Measurements from ENCODE around the gene NFAM1. TPM values are rescaled to one million over a fixed set of nuclear protein-coding genes. Genes with fewer than 3 reads are reported as not detected.

NFAM1 gene
- total RNA-seq, 1 donor from 2014 or later: not detected

DNA sequence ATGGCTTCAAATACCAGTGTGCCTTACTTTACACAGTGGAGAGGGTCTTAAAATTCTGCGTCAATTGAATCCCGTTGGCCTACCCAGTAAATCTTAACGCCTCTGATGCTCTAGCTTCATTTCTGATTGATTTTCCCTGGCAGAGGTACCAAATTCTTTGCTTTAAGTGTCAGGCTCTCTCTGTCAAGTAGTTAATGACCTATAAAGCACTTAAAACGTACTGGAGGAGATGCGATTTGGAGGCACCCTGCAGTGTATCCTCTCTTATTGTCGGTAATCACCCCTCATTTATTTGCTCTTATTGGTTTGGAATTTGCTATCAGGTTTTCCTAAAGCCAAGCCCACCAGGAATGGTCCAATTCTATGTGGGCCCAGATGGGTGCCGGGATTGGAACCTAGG lies 59.2 kb downstream of the NFAM1 start:
- no peak for DNase-seq (ENCODE audit: extremely low spot score, unreplicated experiment)
- peaks cover 9% of the 10 kb centered on the region for H3K27me3 Mint-ChIP-seq (ENCODE audit: unreplicated experiment)
- TF ChIP-seq, protein P1, sequence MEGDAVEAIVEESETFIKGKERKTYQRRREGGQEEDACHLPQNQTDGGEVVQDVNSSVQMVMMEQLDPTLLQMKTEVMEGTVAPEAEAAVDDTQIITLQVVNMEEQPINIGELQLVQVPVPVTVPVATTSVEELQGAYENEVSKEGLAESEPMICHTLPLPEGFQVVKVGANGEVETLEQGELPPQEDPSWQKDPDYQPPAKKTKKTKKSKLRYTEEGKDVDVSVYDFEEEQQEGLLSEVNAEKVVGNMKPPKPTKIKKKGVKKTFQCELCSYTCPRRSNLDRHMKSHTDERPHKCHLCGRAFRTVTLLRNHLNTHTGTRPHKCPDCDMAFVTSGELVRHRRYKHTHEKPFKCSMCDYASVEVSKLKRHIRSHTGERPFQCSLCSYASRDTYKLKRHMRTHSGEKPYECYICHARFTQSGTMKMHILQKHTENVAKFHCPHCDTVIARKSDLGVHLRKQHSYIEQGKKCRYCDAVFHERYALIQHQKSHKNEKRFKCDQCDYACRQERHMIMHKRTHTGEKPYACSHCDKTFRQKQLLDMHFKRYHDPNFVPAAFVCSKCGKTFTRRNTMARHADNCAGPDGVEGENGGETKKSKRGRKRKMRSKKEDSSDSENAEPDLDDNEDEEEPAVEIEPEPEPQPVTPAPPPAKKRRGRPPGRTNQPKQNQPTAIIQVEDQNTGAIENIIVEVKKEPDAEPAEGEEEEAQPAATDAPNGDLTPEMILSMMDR (IDR thresholded peaks at IDR 0.05): no peak
- no peak overlapping the region for H3K27ac Mint-ChIP-seq (ENCODE audit: unreplicated experiment)
- H3K4me3 Mint-ChIP-seq (ENCODE audit: unreplicated experiment): no peak overlapping the region
- H3K9me3 Mint-ChIP-seq (ENCODE audit: unreplicated experiment): no peaks in the 10 kb centered on the region
- no peaks in the 10 kb centered on the region for H3K36me3 Mint-ChIP-seq (ENCODE audit: unreplicated experiment)
- peaks cover 22% of the 10 kb centered on the region for H3K4me1 Mint-ChIP-seq (ENCODE audit: unreplicated experiment)

GRCh38 chr22:42371501-42371900 lies 60.7 kb downstream of the NFAM1 start:
- Mint-ChIP-seq H3K4me3 (ENCODE audit: unreplicated experiment) (no peak overlapping the region), H3K36me3 (ENCODE audit: unreplicated experiment) (no peaks in the 10 kb centered on the region), H3K9me3 (ENCODE audit: unreplicated experiment) (no peaks in the 10 kb centered on the region), H3K27ac (ENCODE audit: unreplicated experiment) (no peak overlapping the region), H3K4me1 (ENCODE audit: unreplicated experiment) (peaks cover 20% of the 10 kb centered on the region), H3K27me3 (ENCODE audit: unreplicated experiment) (peaks cover 16% of the 10 kb centered on the region)
- DNase-seq (ENCODE audit: extremely low spot score, unreplicated experiment): no peak
- TF ChIP-seq, protein P1 (IDR thresholded peaks at IDR 0.05): no peak

DNA sequence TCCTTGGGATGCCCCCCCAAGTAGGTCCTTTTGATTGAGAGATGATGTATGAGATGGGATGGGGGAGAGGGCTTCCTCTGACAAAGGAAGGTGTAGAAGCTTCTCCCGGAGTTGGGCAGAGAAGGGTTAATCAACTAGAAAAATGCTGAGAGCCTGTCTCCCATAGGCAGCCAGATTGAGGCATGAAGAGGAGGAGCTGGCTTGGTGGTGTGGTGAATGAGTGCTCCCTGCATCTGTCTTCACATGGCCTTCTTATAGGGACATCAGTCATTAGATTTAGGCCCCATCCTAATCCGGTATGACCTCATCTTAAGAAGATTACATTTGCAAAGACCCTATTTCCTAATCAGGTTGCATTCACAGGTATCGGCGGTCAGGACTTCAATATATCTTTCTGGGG lies 61.1 kb downstream of the NFAM1 start:
- Mint-ChIP-seq H3K36me3 (ENCODE audit: unreplicated experiment) (no peaks in the 10 kb centered on the region), H3K9me3 (ENCODE audit: unreplicated experiment) (no peaks in the 10 kb centered on the region), H3K27me3 (ENCODE audit: unreplicated experiment) (peaks cover 16% of the 10 kb centered on the region), H3K27ac (ENCODE audit: unreplicated experiment) (no peak overlapping the region), H3K4me3 (ENCODE audit: unreplicated experiment) (no peak overlapping the region), H3K4me1 (ENCODE audit: unreplicated experiment) (peaks cover 18% of the 10 kb centered on the region)
- TF ChIP-seq, protein P1 (IDR thresholded peaks at IDR 0.05): no peak
- no peak for DNase-seq (ENCODE audit: extremely low spot score, unreplicated experiment)

- Mint-ChIP-seq H3K4me1 (ENCODE audit: unreplicated experiment) (peaks cover 31% of the 10 kb centered on the region), H3K27ac (ENCODE audit: unreplicated experiment) (no peak overlapping the region), H3K9me3 (ENCODE audit: unreplicated experiment) (no peaks in the 10 kb centered on the region), H3K36me3 (ENCODE audit: unreplicated experiment) (no peaks in the 10 kb centered on the region), H3K27me3 (ENCODE audit: unreplicated experiment) (peaks cover 21% of the 10 kb centered on the region), H3K4me3 (ENCODE audit: unreplicated experiment) (peak overlapping the region; percentile 72)
- peak; percentile 94 for DNase-seq (ENCODE audit: extremely low spot score, unreplicated experiment)
- TF ChIP-seq, protein P1 (IDR thresholded peaks at IDR 0.05): no peak
These were observed 62.8 kb downstream of the NFAM1 start for GRCh38 chr22:42369250-42370041.

- H3K9me3 Mint-ChIP-seq (ENCODE audit: unreplicated experiment): no peaks in the 10 kb centered on the region
- H3K4me3 Mint-ChIP-seq (ENCODE audit: unreplicated experiment): peak overlapping the region; percentile 72
- DNase-seq (ENCODE audit: extremely low spot score, unreplicated experiment): no peak
- H3K27ac Mint-ChIP-seq (ENCODE audit: unreplicated experiment): no peak overlapping the region
- H3K4me1 Mint-ChIP-seq (ENCODE audit: unreplicated experiment): peaks cover 36% of the 10 kb centered on the region
- H3K36me3 Mint-ChIP-seq (ENCODE audit: unreplicated experiment): no peaks in the 10 kb centered on the region
- H3K27me3 Mint-ChIP-seq (ENCODE audit: unreplicated experiment): peaks cover 25% of the 10 kb centered on the region
- TF ChIP-seq, protein P1 (IDR thresholded peaks at IDR 0.05): no peak
These were observed 63.6 kb downstream of the NFAM1 start for GRCh38 chr22:42368379-42369249.
